Effector CD8-positive, alpha-beta T cell (primary cell): ENCODE results near the gene CGREF1.
"Not testable (repeated sequence)": the region's sequence is repeated elsewhere in the genome, so short reads cannot be mapped to it uniquely, and the experiment has no call there.

ENCODE experiments used
- DNase-seq: peaks from one replicate; lab custom pipeline; 2025; lab: John Stamatoyannopoulos, UW

The CGREF1 gene

DNA sequence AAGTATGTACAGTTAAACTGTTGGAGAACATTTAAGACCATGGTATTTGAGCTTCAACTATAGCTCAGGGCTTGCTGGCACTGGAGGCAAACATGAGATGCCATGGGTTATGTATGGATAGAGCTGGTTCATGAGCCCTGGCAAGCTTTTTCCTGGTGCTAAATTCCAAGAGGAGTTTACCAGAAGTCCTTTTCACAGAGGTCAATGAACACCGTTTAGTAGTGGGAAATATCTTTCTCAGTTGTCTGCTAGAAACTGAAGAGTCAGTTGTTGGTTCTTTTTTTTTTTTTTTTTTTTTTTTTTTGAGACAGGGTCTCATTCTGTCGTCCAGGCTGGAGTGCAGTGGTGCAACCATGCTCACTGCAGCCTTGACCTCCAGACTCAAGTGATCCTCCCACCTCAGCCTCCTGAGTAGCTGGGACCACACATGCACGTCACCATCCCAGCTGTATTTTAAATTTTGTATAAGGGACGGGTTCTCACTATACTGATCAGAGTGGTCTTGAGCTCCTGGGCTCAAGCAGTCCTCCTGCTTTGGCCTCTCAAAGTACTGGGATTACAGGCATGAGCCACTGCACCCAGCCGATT lies 31.0 kb downstream of the CGREF1 start:
- no peak for DNase-seq

DNA sequence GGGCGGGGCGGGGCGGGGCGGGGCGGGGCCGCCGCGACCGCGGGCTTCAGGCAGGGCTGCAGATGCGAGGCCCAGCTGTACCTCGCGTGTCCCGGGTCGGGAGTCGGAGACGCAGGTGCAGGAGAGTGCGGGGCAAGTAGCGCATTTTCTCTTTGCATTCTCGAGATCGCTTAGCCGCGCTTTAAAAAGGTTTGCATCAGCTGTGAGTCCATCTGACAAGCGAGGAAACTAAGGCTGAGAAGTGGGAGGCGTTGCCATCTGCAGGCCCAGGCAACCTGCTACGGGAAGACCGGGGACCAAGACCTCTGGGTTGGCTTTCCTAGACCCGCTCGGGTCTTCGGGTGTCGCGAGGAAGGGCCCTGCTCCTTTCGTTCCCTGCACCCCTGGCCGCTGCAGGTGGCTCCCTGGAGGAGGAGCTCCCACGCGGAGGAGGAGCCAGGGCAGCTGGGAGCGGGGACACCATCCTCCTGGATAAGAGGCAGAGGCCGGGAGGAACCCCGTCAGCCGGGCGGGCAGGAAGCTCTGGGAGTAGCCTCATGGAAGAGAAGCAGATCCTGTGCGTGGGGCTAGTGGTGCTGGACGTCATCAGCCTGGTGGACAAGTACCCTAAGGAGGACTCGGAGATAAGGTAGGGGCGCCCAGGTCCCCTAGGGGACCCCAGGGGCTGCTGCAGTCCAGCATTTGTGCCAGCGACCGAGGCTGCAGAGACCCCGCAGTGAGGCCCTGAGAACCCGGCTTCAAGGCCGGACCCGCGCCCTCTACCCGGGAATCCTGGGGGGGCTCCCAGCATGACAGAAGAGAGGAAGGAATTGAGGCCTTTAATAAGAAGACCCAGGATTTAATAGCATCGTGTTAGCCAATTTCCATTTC lies 32.0 kb downstream of the CGREF1 start, which contains the start of gene KHK:
TSS of gene KHK (plus strand) at position 49 of the 870 bp plus-strand sequence. CDS start at position 537, 488 bp downstream.
- no peak for DNase-seq

DNA sequence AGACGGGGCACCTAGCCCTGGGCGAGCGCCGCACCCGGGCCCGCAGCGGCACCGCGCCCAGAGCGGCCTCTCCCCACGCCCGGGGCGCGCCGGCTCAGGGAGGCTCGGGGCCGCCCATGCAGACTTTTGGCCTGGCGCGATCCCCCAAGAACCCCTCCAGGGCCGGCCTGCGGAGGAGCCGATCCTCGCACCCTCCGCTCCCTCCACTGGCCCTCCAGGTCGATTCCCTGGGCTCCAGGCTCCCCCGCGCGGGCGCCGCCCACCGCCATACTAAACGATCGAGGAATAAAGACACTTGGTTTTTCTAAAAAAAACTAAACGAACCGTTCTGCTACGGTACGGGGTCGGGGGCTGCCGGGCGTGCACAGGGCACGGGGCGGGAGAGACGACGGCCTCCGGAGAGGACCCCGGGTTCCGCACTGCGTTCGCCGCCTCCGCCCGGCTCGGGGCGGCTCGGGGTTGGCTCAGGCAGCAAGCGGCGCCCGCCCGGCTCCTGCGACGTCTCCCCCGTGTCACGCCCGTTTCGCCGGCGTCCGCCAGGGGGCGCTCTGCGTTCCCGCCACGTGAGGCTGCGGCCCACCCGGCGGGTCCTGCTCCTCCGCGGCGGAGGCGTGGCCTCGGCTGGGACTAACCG lies 32.7 kb downstream of the CGREF1 start:
- DNase-seq = peak; percentile 95

DNA sequence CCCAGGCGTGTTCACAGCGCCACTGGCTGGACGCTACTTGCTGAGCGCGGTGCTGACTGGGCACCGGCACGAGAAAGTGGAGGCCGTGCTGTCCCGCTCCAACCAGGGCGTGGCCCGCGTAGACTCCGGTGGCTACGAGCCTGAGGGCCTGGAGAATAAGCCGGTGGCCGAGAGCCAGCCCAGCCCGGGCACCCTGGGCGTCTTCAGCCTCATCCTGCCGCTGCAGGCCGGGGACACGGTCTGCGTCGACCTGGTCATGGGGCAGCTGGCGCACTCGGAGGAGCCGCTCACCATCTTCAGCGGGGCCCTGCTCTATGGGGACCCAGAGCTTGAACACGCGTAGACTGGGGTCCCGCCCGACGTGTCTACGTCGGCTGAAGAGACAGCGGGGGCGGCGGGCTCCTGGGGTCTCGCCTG lies 33.2 kb downstream of the CGREF1 start:
- DNase-seq = no peak

DNA sequence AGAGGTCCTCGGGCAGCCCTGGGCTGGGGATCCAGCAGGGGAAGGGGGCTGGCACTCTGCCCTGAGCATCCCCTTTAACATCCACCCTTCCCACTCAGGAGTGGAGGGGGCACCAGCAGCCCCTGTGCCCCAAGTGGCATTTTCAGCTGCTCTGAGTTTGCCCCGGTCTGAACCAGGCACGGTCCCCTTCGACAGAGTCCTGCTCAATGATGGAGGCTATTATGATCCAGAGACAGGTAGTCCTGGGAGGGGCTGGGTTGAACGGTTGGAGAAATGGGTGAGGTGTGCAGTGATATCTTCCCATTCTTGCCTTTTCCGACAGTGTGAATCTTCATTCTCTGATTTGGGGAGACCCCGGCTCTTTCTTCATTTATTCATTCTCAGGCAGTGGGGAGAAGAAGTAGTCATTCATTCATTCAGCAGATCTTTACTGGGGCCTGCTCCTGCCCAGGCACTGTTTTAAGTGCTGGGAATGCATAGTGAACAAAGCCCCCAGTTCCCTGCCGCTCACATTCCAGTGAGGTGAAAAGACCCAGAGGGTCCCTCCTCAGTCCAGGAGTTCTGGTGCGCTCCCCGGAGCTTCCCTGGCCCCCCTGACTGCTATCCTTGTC lies 33.8 kb downstream of the CGREF1 start:
- DNase-seq = no peak

DNA sequence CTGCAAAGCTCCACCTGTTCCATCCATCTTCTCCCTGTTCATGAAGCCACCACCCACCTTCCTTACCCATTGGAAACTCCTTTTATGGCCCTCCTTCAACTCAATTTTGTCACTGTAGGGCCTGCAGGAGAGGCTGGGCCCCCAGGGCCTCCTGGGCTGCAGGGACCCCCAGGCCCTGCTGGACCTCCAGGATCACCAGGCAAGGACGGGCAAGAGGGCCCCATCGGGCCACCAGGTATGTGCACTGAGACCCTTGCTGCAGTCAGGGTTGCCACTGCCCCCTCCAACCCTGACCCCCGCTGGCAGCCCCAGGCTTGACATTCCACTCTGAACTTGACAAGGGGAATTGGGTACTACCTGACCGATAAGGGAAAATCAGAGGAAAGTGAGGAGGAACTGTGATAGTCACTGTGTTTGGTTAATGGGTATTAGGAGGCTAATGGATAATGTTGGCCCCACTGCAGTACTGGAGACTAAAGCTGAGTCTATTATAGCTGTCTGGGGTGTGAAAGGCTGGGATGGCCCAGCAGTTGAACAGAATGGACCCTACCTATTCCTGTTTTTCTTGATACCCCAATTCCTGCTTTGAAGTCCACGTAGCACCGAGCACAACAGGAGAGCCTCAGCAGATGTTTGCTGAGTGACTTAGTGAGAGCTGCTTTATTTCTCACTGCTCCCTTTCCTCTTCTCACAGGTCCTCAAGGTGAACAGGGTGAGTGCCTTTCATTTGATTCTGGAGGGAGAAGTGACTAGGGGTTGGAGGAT lies 34.4 kb downstream of the CGREF1 start:
- DNase-seq = no peak

DNA sequence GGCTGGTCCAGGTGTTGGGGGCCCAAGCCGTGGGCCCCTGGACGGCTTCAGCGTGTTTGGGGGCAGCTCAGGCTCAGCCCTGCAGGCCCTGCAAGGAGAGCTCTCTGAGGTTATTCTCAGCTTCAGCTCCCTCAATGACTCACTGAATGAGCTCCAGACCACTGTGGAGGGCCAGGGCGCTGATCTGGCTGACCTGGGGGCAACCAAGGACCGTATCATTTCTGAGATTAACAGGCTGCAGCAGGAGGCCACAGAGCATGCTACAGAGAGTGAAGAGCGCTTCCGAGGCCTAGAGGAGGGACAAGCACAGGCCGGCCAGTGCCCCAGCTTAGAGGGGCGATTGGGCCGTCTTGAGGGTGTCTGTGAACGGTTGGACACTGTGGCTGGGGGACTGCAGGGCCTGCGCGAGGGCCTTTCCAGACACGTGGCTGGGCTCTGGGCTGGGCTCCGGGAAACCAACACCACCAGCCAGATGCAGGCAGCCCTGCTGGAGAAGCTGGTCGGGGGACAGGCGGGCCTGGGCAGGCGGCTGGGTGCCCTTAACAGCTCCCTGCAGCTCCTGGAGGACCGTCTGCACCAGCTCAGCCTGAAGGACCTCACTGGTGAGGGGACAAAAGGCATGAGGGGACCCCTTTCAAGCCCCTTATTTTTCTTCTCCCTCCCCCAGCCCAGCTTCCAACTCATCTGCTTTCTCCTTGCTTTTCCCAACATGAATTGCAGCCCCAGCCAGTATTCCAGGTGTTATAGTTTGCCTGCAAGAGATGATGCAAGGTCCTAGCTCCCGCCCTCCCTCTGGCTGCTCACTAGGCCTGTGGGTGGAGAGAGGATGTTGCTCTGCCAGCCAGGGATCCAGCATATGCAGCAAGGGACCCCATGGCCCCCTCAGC lies 35.3 kb downstream of the CGREF1 start:
- DNase-seq = no peak

DNA sequence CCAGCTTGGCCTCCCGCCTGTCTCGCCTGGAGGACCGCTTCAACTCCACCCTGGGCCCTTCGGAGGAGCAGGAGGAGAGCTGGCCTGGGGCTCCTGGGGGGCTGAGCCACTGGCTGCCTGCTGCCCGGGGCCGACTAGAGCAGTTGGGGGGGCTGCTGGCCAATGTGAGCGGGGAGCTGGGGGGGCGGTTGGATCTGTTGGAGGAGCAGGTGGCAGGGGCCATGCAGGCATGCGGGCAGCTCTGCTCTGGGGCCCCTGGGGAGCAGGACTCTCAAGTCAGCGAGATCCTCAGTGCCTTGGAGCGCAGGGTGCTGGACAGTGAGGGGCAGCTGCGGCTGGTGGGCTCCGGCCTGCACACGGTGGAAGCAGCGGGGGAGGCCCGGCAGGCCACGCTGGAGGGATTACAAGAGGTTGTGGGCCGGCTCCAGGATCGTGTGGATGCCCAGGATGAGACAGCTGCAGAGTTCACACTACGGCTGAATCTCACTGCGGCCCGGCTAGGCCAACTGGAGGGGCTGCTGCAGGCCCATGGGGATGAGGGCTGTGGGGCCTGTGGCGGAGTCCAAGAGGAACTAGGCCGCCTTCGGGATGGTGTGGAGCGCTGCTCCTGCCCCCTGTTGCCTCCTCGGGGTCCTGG lies 36.0 kb downstream of the CGREF1 start:
- no peak for DNase-seq

DNA sequence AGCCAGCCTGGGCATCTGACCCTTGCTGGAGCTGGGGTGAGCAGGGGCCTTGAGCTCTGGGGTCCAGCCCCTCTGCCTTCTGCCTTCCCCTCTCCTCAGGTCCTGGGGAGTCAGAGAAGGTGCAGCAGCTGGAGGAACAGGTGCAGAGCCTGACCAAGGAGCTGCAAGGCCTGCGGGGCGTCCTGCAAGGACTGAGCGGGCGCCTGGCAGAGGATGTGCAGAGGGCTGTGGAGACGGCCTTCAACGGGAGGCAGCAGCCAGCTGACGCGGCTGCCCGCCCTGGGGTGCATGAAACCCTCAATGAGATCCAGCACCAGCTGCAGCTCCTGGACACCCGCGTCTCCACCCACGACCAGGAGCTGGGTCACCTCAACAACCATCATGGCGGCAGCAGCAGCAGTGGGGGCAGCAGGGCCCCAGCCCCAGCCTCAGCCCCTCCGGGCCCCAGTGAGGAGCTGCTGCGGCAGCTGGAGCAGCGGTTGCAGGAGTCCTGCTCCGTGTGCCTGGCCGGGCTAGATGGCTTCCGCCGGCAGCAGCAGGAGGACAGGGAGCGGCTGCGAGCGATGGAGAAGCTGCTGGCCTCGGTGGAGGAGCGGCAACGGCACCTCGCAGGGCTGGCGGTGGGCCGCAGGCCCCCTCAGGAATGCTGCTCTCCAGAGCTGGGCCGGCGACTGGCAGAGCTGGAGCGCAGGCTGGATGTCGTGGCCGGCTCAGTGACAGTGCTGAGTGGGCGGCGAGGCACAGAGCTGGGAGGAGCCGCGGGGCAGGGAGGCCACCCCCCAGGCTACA lies 36.8 kb downstream of the CGREF1 start:
- DNase-seq = no peak

DNA sequence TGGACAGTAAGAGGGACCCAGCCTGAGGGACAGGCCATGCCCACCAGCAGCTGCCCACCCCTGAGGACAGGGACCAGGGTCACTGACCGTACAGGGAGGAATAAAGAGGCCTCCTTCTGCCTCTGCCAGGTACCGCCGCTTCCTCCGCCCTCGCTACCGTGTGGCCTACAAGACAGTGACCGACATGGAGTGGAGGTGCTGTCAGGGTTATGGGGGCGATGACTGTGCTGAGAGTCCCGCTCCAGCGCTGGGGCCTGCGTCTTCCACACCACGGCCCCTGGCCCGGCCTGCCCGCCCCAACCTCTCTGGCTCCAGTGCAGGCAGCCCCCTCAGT lies 38.4 kb downstream of the CGREF1 start:
- no peak for DNase-seq

DNA sequence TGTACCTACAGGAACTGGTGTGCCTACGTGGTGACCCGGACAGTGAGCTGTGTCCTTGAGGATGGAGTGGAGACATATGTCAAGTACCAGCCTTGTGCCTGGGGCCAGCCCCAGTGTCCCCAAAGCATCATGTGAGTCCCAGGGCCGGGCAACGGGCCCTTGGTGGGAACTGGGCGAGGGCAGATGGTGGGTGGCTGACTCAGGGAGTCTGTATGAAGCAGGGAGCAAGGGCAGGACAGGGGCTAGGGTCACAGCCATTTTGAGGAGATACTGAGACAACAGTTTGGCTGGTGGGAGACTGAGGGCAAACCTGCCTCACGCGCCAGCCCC lies 38.8 kb downstream of the CGREF1 start:
- no peak for DNase-seq

DNA sequence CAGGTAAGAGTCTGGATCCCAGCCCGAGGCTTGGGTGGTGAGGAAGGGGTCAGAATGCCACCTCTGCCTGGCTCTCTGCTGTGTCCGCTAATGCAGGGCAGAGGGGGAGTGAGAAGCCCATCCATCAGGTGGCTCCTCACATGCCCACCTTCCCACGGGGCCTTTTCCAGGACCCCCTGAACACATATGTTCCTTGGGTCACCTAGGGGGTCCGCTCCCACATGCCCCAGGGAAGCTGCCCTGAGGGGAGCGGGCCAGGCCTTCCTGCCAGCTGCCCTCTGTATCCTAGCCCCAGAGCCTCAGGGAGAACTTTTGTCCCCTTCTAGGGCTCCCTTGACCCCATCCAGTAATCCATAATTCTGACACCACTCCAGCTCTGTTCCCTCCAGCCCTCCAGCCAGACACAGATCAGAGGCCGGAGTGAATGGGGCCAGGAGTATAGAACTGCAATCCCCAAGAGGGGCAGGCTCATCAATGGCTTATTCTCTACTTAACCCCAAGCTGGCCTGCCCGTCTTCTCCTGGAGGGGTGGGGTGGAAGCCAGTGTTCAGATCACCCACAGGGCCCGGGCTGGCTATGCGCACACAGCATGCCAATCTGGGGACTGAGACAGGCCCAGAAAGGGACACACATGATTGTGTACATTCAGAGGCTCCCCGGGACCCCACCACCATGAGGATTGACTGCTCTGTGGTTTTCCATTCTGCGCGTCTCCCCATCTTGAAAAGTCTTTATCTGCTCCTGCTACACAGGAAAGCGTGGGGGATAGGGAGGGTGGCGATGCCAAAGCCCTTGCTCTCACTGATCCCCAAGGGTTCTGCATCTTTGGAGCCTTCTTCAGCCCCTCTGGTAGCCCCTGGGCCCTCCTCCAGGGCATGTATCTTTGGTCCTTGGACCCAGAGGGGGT lies 39.4 kb downstream of the CGREF1 start:
- no peak for DNase-seq

DNA sequence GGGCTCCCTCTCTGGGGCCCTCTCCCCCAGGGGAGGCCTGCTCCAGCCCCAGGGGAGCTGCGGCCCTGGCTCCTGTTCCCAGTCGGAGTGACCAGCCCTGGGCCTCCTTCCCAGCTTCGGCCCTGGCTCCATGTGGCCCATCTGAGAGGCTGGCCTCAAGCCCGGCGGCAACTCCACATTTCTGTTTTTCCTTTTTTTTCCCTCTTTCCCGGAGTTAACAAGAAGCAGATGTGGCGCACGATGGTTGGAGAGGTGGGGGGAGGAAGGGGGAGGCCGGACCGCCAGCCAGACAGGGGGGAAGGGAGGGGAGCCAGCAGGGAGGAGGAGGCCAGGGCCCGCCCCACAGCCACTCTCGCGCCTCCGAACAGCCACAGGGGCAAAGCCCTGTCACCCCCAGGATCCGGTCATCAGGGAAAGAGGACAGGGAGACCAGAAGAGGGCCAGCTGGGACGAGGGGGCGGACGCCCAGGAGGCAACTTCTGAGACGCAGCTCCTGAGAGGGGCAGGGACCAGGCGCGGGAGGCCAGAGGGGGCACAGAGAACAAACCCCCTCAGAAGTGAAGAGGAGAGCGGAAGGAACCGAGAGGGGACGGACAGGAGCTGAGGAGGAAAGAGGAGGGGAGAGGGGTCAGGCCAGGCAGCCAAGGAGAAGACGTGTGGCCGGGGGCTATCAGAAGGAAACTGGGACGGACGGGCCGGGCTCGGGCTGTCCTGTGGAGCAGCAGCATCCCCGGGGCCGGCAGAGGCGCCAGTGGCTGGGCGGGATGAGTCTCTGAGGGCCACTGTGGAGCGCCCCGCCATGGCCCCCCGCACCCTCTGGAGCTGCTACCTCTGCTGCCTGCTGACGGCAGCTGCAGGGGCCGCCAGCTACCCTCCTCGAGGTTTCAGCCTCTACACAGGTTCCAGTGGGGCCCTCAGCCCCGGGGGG lies 40.4 kb downstream of the CGREF1 start, which contains the start of gene EMILIN1:
TSS of gene EMILIN1 (plus strand) at position 349 of the 928 bp plus-strand sequence. CDS start at position 800, 451 bp downstream.
- no peak for DNase-seq

DNA sequence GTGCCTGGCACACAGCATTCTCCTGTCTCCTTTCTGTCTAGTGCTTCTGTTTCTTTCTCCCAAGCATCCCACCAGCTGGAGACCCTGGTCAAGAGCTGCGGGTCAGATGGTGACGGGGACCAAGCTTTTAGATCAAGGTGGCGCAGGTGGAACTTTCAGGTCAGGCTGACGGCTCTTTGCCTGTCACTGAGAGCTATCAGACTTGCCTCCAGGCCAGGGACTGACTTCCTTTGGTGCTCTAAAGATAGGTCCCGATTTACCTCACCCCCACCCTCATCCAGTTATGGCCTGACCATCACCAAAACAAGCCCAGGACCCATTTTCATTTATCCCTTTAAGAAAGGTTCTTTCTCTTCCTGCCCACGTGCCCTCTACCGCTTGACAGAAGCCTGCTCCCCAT lies 41.7 kb downstream of the CGREF1 start:
- no peak for DNase-seq

DNA sequence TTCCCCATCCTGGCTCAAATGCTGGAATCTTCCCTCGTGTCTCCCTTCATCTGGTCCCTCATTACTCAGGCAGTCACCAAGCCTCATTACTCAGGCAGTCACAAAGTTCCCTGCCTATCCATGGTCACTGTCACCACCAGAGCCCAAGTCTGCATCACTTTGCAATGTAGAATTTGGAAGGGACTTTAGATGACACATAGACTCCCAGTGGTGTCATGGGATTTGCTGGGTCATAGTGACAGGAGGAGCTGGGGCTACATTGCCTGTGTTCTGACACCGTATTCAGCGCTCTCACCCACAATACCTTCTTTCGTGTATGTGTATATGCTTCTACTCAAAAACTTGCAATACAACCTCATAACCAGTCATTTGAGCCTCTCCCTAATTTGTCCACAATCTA lies 42.6 kb downstream of the CGREF1 start:
- DNase-seq = no peak

DNA sequence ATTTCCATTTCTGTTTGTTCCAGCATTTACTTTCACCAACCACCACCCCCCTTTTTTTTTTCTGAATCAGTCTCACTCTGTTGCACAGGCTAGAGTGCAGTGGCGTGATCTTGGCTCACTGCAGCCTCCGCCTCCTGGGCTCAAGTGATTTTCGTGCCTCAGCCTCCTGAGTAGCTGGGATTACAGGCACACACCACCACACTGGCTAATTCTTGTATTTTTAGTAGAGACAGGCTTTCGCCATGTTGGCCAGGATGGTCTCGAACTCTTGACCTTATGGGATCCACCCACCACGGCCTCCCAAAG lies 43.4 kb downstream of the CGREF1 start:
- DNase-seq = not testable (repeated sequence)

DNA sequence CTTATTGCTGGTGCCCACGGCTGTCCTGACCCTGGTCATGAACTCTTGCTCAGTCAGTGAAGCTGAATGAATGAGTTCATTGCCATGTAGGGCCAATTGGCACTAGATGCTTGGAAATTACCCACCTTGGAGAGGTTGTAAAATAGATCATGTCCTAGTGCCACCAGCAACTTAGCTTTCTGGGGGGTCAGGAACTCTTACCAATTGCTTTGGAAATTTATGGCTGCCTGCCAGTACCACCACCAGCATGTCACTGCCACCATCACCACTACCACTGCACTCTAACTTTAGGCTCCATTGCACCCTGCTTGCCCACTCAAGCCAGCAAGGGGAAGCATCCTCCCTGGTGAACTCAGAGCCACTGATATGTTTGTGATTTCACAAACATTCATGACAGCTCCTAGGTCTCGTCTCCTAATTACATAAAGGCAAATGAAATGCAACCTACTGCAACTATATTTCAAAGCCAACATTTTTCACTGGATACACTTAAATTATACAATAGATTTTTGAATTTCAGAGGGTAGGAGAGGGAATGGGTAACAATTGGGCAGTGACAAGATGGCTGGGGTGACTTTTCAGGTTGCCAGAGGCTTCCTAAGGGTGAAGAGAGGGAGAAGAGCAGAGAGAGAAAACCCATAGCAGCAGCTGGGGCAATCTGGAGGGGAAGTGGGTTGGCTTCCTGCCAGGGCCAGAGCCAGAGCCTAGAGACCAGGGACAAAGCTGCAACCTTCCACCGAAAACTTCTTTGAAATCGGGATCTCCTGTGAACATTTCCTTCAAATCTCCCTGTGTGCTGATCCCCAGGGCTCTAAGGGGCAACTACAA lies 44.0 kb downstream of the CGREF1 start:
- peak; percentile 25 for DNase-seq
